ENCODE measurements around the gene MMRN1. TPM values are rescaled to one million over a fixed set of nuclear protein-coding genes. Genes with fewer than 3 reads are reported as not detected.

The MMRN1 gene
- total RNA-seq, 1 experiment from 2014 or later: not detected

DNA sequence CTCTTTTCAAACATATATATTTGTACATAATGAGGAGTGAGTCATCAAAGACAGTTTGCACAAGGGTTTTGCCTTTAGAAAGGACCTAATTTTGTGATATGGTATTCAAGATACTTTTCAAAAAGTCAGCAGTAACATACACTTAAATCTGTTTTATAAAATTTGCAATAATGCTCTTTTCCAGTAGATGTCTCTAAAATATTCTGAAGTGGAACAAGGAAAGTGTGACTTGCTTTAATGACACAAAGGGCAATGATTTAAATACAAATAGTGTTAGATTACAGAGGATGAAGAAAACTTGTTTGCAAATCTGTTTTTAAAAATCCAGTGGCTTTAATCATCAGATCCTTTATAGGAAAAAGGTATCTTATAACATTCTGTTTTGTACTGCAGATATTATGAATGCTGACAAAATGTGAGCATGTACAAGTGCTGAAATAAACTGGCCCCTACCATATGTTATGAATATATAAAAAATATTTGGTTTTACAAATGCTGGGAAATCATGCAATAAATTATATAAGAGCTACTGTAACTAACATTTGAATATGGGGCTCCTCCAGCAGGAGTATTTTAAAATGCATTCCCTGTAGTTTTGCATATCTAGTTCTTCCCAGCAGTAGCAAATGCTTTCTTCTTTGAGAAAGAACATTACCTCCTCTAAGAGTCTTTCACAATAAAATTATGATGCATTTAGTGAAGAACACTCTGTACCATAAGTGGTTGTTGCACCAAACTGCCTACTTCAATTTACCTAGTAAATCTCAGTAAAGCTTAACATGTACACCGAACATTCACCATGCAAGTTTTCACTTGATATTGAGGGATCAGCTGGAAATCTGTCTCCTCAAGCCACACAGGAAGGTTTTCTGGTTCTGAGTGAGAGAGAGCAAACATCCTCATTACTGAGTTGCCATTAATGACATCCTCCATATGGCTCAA is 20.2 kb downstream of the MMRN1 start:
- no TSS peak for BruUV-seq (replicated peaks)
- no peak overlapping the region for H3K4me3 ChIP-seq (ENCODE audit: low read depth in 2 of 2, low read length in 2 of 2)
- DNase-seq (ENCODE audit: low read depth, low spot score): no peak
- TF ChIP-seq, protein P1, sequence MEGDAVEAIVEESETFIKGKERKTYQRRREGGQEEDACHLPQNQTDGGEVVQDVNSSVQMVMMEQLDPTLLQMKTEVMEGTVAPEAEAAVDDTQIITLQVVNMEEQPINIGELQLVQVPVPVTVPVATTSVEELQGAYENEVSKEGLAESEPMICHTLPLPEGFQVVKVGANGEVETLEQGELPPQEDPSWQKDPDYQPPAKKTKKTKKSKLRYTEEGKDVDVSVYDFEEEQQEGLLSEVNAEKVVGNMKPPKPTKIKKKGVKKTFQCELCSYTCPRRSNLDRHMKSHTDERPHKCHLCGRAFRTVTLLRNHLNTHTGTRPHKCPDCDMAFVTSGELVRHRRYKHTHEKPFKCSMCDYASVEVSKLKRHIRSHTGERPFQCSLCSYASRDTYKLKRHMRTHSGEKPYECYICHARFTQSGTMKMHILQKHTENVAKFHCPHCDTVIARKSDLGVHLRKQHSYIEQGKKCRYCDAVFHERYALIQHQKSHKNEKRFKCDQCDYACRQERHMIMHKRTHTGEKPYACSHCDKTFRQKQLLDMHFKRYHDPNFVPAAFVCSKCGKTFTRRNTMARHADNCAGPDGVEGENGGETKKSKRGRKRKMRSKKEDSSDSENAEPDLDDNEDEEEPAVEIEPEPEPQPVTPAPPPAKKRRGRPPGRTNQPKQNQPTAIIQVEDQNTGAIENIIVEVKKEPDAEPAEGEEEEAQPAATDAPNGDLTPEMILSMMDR (IDR thresholded peaks at IDR 0.05): no peak
- TF ChIP-seq SIN3A (IDR thresholded peaks at IDR 0.05; ENCODE audit: borderline replicate concordance, insufficient read depth, low read depth, low read length) (no peak), TCF7L2 (IDR thresholded peaks at IDR 0.05; ENCODE audit: low read depth, low read length) (no peak), POLR2AphosphoS5 (IDR thresholded peaks at IDR 0.05; ENCODE audit: low read depth, low read length) (no peak)
- TF ChIP-seq, protein P2, sequence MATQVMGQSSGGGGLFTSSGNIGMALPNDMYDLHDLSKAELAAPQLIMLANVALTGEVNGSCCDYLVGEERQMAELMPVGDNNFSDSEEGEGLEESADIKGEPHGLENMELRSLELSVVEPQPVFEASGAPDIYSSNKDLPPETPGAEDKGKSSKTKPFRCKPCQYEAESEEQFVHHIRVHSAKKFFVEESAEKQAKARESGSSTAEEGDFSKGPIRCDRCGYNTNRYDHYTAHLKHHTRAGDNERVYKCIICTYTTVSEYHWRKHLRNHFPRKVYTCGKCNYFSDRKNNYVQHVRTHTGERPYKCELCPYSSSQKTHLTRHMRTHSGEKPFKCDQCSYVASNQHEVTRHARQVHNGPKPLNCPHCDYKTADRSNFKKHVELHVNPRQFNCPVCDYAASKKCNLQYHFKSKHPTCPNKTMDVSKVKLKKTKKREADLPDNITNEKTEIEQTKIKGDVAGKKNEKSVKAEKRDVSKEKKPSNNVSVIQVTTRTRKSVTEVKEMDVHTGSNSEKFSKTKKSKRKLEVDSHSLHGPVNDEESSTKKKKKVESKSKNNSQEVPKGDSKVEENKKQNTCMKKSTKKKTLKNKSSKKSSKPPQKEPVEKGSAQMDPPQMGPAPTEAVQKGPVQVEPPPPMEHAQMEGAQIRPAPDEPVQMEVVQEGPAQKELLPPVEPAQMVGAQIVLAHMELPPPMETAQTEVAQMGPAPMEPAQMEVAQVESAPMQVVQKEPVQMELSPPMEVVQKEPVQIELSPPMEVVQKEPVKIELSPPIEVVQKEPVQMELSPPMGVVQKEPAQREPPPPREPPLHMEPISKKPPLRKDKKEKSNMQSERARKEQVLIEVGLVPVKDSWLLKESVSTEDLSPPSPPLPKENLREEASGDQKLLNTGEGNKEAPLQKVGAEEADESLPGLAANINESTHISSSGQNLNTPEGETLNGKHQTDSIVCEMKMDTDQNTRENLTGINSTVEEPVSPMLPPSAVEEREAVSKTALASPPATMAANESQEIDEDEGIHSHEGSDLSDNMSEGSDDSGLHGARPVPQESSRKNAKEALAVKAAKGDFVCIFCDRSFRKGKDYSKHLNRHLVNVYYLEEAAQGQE (IDR thresholded peaks at IDR 0.05; ENCODE audit: insufficient read depth in 1 of 2, low read depth in 2 of 2, low read length in 1 of 2): no peak
- in situ Hi-C loops (cut with HindIII; ENCODE audit: low pct_unique_long_range_greater_than_20kb, low sequenced_read_pairs) (no loop called here), intact Hi-C loops (cut with micrococcal nuclease; ENCODE audit: unreplicated experiment) (no loop called here)
- no peaks in the 10 kb centered on the region for H3K9me3 ChIP-seq (ENCODE audit: control insufficient read depth, insufficient read depth, low read depth, low read length)
- no peak for ATAC-seq
- H3K36me3 ChIP-seq (ENCODE audit: control insufficient read depth, insufficient read depth, low read length): no peaks in the 10 kb centered on the region
- CTCF ChIA-PET: no interaction called here
- H3K27ac ChIP-seq (ENCODE audit: low read length): no peak overlapping the region
- POLR2A ChIA-PET: no interaction called here
- H3K4me1 ChIP-seq (ENCODE audit: control insufficient read depth, insufficient read depth, low read length): no peaks in the 10 kb centered on the region
- no peaks in the 10 kb centered on the region for H3K27me3 ChIP-seq (ENCODE audit: control insufficient read depth, insufficient read depth, low read length)

DNA sequence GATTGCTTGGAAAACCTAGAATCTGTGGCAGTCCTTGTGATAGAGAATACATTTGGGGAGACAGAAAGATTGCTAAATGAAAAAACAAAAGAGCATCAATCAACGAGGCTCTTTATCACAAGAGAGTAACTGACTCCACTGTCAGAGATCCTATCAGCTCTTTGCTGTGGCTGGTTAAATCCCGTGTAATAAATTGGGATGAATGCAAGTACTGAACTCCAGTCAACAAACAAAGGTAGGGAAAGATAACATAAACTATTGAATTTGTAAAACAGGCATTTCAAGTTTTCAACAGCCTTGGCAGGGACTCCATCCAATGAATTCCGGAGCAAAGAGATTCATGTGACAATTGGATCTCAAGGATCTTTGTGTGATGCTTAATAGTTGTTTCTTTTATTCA is 21.3 kb downstream of the MMRN1 start:
- no TSS peak for BruUV-seq (replicated peaks)
- Histone ChIP-seq H3K36me3 (ENCODE audit: control insufficient read depth, insufficient read depth, low read length) (no peaks in the 10 kb centered on the region), H3K4me3 (ENCODE audit: low read depth in 2 of 2, low read length in 2 of 2) (no peak overlapping the region), H3K4me1 (ENCODE audit: control insufficient read depth, insufficient read depth, low read length) (no peaks in the 10 kb centered on the region), H3K9me3 (ENCODE audit: control insufficient read depth, insufficient read depth, low read depth, low read length) (no peaks in the 10 kb centered on the region), H3K27ac (ENCODE audit: low read length) (no peak overlapping the region), H3K27me3 (ENCODE audit: control insufficient read depth, insufficient read depth, low read length) (no peaks in the 10 kb centered on the region)
- ATAC-seq: no peak
- in situ Hi-C loops (cut with HindIII; ENCODE audit: low pct_unique_long_range_greater_than_20kb, low sequenced_read_pairs) (no loop called here), intact Hi-C loops (cut with micrococcal nuclease; ENCODE audit: unreplicated experiment) (no loop called here)
- DNase-seq (ENCODE audit: low read depth, low spot score): no peak
- ChIA-PET POLR2A (no interaction called here), CTCF (no interaction called here)
- TF ChIP-seq, protein P2 (IDR thresholded peaks at IDR 0.05; ENCODE audit: insufficient read depth in 1 of 2, low read depth in 2 of 2, low read length in 1 of 2): no peak
- TF ChIP-seq, protein P1 (IDR thresholded peaks at IDR 0.05): no peak
- TF ChIP-seq POLR2AphosphoS5 (IDR thresholded peaks at IDR 0.05; ENCODE audit: low read depth, low read length) (no peak), SIN3A (IDR thresholded peaks at IDR 0.05; ENCODE audit: borderline replicate concordance, insufficient read depth, low read depth, low read length) (no peak), TCF7L2 (IDR thresholded peaks at IDR 0.05; ENCODE audit: low read depth, low read length) (no peak)
